Left hindlimb (tissue), 1 donor: Measurements from ENCODE around the gene TRAPPC6A.

Source experiments
- DNase-seq: peaks from one replicate; pipeline ENCODE4 v3.0.0-alpha.2; 2018

The TRAPPC6A gene, protein sequence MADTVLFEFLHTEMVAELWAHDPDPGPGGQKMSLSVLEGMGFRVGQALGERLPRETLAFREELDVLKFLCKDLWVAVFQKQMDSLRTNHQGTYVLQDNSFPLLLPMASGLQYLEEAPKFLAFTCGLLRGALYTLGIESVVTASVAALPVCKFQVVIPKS

GRCh38 chr19:45177817-45178261, at the start of gene TRAPPC6A:
Gene TRAPPC6A (minus strand): TSS chr19:45178237. CDS start chr19:45178218, 19 bp downstream.
- no peak for DNase-seq

- DNase-seq = no peak
These were observed 46.6 kb upstream of the TRAPPC6A start for GRCh38 chr19:45224645-45225044.

DNA sequence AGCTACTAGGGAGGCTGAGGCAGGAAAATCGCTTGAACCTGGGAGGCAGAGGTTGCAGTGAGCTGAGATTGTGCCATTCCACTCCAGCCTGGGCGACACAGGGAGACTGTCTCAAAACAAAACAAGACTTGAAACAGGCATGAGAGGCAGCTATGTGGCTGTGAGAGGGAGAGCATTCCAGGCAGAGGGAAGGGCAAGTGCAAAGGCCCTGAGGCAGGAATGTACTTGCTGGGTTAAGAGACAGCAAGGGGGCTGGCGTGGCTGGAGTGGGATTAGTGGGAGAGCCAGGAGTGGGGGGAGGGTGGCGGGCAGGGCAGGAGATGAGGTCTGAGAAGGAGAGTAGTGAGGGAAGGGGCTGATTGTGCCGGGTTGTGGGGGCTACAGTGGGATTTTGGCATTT, 45.8 kb upstream of the TRAPPC6A start:
- no peak for DNase-seq

GRCh38 chr19:45222724-45223123, 44.7 kb upstream of the TRAPPC6A start:
- DNase-seq = no peak

DNA sequence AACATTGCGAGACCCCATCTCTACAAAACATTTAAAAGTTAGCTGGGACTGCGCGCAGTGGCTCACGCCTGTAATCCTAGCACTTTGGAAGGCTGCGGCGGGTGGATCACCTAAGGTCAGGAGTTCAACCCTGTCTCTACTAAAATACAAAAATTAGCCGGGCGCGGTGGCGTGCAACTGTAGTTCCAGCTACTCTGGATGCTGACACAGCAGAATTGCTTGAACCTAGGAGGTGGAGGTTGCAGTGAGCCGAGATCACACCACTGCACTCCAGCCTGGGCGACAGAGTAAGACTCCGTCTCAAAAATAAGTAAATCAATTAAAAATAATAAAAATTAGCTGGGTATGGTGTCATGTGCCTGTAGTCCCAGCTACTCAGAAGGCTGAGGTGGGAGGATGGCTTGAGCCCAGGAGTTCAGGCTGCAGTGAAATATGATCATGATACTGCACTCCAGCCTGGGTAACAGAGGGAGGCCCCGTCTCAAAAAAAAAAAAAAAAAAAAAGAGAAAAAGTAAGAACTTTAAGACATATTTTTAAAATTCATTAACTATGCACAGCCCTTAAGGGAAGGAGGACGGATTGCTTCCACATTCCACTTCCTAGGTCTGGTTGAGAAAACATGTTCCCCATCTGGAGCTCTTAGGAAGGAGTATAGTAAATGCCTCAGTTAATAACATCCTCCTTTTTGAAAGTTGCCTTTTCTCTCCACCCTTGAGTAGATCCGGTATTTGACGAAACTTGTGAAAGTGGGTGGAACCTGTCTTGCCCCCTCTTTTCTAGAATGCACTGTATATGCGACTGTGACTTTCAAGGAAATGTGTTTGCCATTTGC, 41.1 kb upstream of the TRAPPC6A start:
- no peak for DNase-seq

DNA sequence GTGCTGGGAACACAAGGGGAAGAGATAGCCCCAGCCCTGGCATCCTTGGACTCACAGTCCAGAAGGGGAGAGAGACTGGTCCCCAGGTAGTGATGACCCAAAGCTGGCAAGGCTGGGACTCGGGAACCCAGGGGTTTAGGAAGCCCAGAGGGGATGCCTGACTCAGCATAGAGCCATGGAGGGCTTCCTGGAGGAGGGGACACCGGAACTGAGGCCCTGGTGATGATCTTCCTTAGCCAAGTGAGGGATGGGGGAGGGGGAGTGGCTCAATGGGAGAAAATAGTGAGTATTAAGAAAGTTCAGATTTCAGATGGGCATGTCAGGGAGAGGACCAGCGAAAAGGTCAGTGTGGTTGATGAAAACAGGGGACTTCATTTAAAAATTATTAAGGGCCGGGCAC, 40.4 kb upstream of the TRAPPC6A start:
- DNase-seq = no peak

DNA sequence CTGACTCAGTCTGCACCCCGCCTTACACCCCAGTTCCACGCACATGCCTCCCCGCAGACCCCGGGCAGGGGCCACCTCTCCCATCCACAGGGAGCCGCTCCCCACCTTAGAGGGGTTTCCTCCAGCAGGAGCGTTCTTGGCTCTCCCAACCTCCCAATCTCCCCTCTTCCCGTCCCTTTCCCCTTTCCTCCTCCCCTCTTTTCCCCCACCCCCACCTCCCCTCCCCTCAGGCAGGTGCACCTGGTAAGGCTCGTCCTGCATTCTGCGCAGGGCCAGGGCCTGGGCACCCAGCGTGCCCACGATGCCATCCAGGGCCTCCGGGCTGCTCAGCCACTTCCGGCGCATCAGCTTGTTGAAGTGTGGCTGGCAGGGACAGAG, 39.9 kb upstream of the TRAPPC6A start:
- no peak for DNase-seq

- no peak for DNase-seq
These were observed 39.3 kb upstream of the TRAPPC6A start for GRCh38 chr19:45217193-45217956.

- DNase-seq = no peak
These were observed 38.6 kb upstream of the TRAPPC6A start for GRCh38 chr19:45216667-45217066.

DNA sequence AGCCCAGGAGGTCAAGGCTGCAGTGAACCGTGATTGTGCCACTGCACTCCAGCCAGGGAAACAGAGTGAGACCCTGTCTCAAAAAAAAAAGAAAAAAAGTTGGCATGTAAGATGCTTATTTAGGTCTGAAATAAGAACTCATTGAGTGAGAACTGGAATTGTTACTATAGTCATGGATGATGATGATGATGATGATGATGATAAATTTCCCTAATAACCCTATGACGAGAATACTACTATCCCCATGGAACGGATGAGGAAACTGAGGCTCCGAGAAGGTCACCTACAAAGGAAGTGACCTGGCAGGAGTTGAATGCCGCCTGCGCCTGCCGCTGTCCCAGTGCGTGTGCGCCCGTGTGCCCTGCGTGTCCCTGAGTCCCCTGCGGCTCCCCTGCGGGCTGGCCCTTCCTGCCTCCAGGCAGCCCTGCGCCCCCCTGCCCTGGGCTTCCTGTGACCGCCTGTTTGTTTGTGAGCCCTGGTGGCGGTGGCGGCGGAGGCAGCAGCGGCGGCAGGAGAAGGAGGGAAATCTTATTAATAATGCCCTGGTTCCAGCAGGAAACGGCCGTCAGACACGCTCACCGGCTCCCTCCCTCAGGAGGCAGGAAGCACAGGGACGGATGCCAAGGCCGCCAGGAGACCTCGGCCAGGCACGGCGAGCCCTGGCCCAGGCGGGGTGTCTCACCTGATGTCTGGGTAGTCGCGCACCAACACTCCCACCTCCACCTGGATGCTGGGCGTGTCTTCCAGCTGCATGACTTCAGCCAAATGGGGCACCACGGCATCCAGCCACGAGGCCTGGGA, 37.6 kb upstream of the TRAPPC6A start:
- no peak for DNase-seq

DNA sequence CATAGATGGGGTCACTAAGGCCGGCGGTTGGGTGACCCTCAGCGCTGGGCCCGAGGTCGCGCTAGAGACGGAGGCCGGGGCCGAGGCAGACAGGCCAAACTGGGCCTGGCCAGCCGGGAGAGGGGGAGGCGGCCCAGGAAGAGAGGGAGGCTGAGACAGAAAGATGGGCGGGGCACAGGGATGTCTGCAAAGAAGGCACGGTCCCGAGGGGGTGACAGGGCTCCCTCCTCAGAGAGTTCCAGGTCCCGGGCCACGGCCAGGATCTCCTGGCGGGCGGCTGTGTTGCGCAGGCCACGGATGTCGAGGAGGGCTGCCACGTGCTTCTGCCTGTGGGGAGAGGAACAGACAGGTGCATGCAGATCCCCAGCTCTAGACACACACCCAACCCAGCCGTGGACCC, 35.0 kb upstream of the TRAPPC6A start:
- DNase-seq = no peak

- peak; percentile 77 for DNase-seq
These were observed 33.8 kb upstream of the TRAPPC6A start for GRCh38 chr19:45211751-45212381.

GRCh38 chr19:45206328-45206727, 28.3 kb upstream of the TRAPPC6A start:
- DNase-seq = no peak

- DNase-seq = no peak
These were observed 27.8 kb upstream of the TRAPPC6A start for GRCh38 chr19:45205810-45206209.

DNA sequence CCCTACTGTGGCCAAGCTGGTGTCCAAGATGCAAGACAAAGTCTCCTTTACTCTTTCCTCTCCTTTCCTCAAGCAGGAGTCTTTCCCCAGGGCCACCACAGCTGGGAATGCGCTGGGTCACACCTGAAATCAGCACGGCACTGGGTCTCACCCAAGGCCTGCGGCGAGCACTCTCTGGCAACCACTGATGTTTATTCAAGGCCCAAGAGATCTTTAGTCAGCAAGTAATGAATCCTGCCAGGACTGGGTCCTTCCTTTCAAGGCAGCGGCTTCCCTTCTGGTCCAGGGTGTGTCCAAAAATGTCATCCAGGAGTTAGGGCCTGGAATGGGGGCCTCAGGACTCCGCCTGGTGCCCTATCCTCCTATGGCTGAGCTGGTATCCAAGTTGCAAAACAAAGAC, 24.6 kb upstream of the TRAPPC6A start:
- no peak for DNase-seq

DNA sequence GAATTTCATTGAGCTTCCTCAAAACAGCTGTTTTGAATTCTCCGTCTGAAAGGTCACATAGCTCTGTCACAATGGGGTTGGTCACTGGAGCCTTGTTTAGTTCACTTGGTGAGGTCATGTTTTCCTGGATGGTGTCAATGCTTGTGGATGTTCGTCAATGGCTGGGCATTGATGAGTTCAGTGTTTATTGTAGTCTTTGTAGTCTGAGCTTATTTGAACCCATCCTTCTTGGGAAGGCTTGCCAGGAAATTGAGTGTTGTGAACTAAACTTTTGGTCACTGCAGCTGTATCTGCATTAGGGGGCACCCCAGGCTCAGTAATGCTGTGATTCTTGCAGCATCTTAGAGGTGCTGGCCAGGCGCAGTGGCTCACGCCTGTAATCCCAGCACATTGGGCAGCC, 22.5 kb upstream of the TRAPPC6A start:
- DNase-seq = no peak

DNA sequence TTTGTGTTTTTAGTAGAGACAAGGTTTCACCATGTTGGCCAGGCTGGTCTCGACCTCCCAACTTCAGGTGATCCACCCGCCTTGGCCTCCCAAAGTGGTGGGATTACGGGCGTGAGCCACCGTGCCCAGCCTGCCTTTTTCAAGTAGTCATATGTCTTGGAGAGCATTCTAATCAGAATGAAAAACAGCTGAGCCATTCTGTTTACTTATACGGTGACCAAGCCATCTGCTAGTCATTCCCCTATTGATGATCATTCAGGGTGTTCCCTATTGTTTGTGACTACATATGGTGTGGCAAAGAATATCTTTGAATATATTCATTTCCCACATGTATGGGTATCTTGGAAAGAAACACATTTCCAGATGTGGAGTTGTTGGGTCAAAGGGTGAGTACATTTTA, 17.7 kb upstream of the TRAPPC6A start:
- no peak for DNase-seq

DNA sequence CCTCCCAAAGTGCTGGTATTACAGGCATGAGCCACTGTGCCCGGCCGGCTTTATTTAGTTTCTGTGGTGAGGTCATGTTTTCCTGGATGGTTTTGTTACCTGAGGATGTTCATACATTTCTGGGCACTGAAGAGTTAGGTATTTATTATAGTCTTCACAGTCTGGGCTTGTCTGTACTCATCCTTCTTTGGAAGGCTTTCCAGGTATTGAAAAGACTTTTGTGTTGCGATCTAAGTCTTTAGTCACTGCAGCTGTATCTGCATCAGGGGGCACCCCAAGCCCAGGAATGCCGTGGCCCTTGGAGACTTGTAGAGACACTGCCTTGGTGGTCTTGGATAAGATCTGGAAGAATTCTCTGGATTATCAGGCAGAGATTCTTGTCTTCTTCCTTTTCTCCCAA, 13.3 kb upstream of the TRAPPC6A start:
- DNase-seq = no peak

DNA sequence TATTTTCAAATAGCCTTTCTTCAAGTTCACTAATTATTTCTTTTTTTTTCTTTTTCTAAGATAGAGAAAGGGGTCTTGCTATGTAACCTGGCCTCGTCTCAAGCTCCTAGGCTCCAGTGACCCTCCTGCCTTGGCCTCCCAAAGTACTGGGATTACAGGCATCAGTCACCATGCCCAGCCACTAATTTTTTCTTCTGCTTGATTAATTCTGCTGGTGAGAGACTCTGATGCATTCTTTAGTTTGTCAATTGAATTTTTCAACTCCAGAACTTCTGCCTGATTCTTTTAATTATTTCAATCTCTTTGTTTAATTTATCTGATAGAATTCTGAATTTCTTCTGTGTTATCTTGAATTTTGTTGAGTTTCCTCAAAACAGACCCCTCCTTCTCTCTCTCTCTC, 11.9 kb upstream of the TRAPPC6A start:
- no peak for DNase-seq

- no peak for DNase-seq
These were observed 9.5 kb upstream of the TRAPPC6A start for GRCh38 chr19:45187421-45188100.

- no peak for DNase-seq
These were observed 8.7 kb upstream of the TRAPPC6A start for GRCh38 chr19:45186509-45187334.
